Stimulated activated CD4-positive, alpha-beta T cell treated with anti-CD3 and anti-CD28 coated beads, Interleukin-4, amount 100 ng/mL, for 24 hours (primary cell): ENCODE measurements around the gene ZP1.

Experiments
- DNase-seq: peaks from one replicate; pipeline ENCODE4 v3.0.0-alpha.2; 2020

The ZP1 gene

GRCh38 chr11:60859616-60860250, 7.6 kb upstream of the ZP1 start:
- no peak for DNase-seq

GRCh38 chr11:60860943-60861342, 6.4 kb upstream of the ZP1 start:
- DNase-seq = no peak

GRCh38 chr11:60862171-60862570, 5.2 kb upstream of the ZP1 start:
- DNase-seq = no peak

GRCh38 chr11:60863550-60864521, 3.5 kb upstream of the ZP1 start:
- no peak for DNase-seq

GRCh38 chr11:60864856-60865513, 2.4 kb upstream of the ZP1 start:
- DNase-seq = no peak

- DNase-seq = no peak
Measured at GRCh38 chr11:60867871-60868681, 734 bp downstream of the ZP1 start.

- no peak for DNase-seq
Measured at GRCh38 chr11:60868682-60869450, 1.5 kb downstream of the ZP1 start.

- DNase-seq = no peak
Measured at GRCh38 chr11:60869451-60869825, 2.1 kb downstream of the ZP1 start.

GRCh38 chr11:60870276-60870675, 2.9 kb downstream of the ZP1 start:
- DNase-seq = no peak

GRCh38 chr11:60870733-60871377, 3.5 kb downstream of the ZP1 start:
- no peak for DNase-seq

- no peak for DNase-seq
Measured at GRCh38 chr11:60871378-60872061, 4.2 kb downstream of the ZP1 start.

- no peak for DNase-seq
Measured at GRCh38 chr11:60872124-60872960, 5.0 kb downstream of the ZP1 start.

GRCh38 chr11:60872961-60873524, 5.7 kb downstream of the ZP1 start:
- DNase-seq = no peak

GRCh38 chr11:60873533-60873932, 6.2 kb downstream of the ZP1 start:
- no peak for DNase-seq

- no peak for DNase-seq
Measured at GRCh38 chr11:60874421-60875365, 7.4 kb downstream of the ZP1 start.

- DNase-seq = no peak
Measured at GRCh38 chr11:60875366-60876167, 8.2 kb downstream of the ZP1 start.

- no peak for DNase-seq
Measured at GRCh38 chr11:60876168-60876485, 8.8 kb downstream of the ZP1 start.
